GM23338 (cell line): ENCODE data around the gene FOXK2. TPM values are rescaled to one million over a fixed set of nuclear protein-coding genes. Genes with fewer than 3 reads are reported as not detected.

Source experiments
- ATAC-seq: fragments of 200-7000 bp; cut with Tn5 transposase; 3 replicates; pipeline ENCODE4 v1.9.1; 2020
- DNase-seq: peaks from one replicate; pipeline ENCODE4 v3.0.0-alpha.2; 2015; ENCODE audit warnings: low spot score
- H2AFZ ChIP-seq: fragments of 200-600 bp; sonication (generic); 2 replicates; pipeline ENCODE4 v1.8.0; 2016; ENCODE audit warnings: antibody characterized with exemption, mild to moderate bottlenecking, moderate library complexity
- H3F3A ChIP-seq: fragments of 200-600 bp; sonication (generic); replicated peaks from 2 replicates; pipeline ENCODE4 v1.8.0; 2017; ENCODE audit warnings: antibody characterized with exemption, mixed run types, low read depth
- H3K27ac ChIP-seq: fragments of 200-600 bp; sonication (generic); 2 replicates; pipeline ENCODE4 v1.6.1; 2016; ENCODE audit warnings: low read depth
- H3K27me3 ChIP-seq: fragments of 200-600 bp; sonication (generic); 2 replicates; pipeline ENCODE4 v1.8.0; 2016; ENCODE audit warnings: mild to moderate bottlenecking, mixed run types, moderate library complexity; ENCODE audit not compliant: insufficient read depth
- H3K36me3 ChIP-seq: fragments of 200-600 bp; sonication (generic); 2 replicates; pipeline ENCODE4 v1.8.0; 2016; ENCODE audit warnings: mild to moderate bottlenecking; ENCODE audit not compliant: insufficient read depth
- H3K4me1 ChIP-seq: fragments of 200-600 bp; sonication (generic); 2 replicates; pipeline ENCODE4 v1.8.0; 2016; ENCODE audit warnings: mild to moderate bottlenecking, moderate library complexity; ENCODE audit not compliant: insufficient read depth
- H3K4me2 ChIP-seq: fragments of 200-600 bp; sonication (generic); 2 replicates; pipeline ENCODE4 v1.7.1; 2017; ENCODE audit warnings: mixed run types
- H3K4me3 ChIP-seq: fragments of 200-600 bp; sonication (generic); 2 replicates; pipeline ENCODE4 v1.6.1; 2016; ENCODE audit warnings: mixed run types
- H3K79me2 ChIP-seq: fragments of 200-600 bp; sonication (generic); replicated peaks from 2 replicates; pipeline ENCODE4 v1.8.0; 2017; ENCODE audit warnings: mild to moderate bottlenecking; ENCODE audit not compliant: insufficient read depth
- H3K9me2 ChIP-seq: fragments of 200-600 bp; sonication (generic); 2 replicates; pipeline ENCODE4 v1.8.0; 2017; ENCODE audit not compliant: insufficient read depth
- H4K20me1 ChIP-seq: fragments of 200-600 bp; sonication (generic); replicated peaks from 2 replicates; pipeline ENCODE4 v1.8.0; 2017; ENCODE audit warnings: mild to moderate bottlenecking; ENCODE audit not compliant: insufficient read depth
- H3K27ac Mint-ChIP-seq: 2 replicates; pipeline ENCODE4 v1.8.0; 2020; ENCODE audit warnings: inconsistent platforms, mild to moderate bottlenecking, moderate library complexity, mixed read lengths
- H3K27me3 Mint-ChIP-seq: 3 replicates; pipeline ENCODE4 v1.8.0; 2022; ENCODE audit warnings: low read depth, mild to moderate bottlenecking, moderate library complexity, mixed read lengths, inconsistent platforms; ENCODE audit not compliant: insufficient read depth, poor library complexity
- H3K36me3 Mint-ChIP-seq: 3 replicates; pipeline ENCODE4 v1.8.0; 2021; ENCODE audit warnings: low read depth, mild to moderate bottlenecking, inconsistent platforms, moderate library complexity, mixed read lengths
- H3K4me1 Mint-ChIP-seq: 3 replicates; pipeline ENCODE4 v1.8.0; 2020; ENCODE audit warnings: mild to moderate bottlenecking, inconsistent platforms, mixed read lengths
- H3K4me3 Mint-ChIP-seq: 3 replicates; pipeline ENCODE4 v1.8.0; 2021; ENCODE audit warnings: moderate library complexity, mild to moderate bottlenecking, inconsistent platforms, mixed read lengths
- H3K9me3 Mint-ChIP-seq: 3 replicates; pipeline ENCODE4 v1.8.0; 2020; ENCODE audit warnings: moderate library complexity, mild to moderate bottlenecking, inconsistent platforms, mixed read lengths
- CREB1 ChIP-seq: fragments of 250-450 bp; sonication (Bioruptor Pico); IDR thresholded peaks from 2 replicates; pipeline ENCODE4 v1.5.0; 2020; ENCODE audit warnings: low read depth, mild to moderate bottlenecking, moderate library complexity
- EZH2 ChIP-seq: fragments of 200-600 bp; sonication (generic); IDR thresholded peaks from one replicate; pipeline ENCODE4 v1.8.0; 2017; ENCODE audit warnings: antibody characterized with exemption, mild to moderate bottlenecking, low read depth; ENCODE audit not compliant: unreplicated experiment
- EZH2phosphoT487 ChIP-seq: fragments of 200-600 bp; sonication (generic); IDR thresholded peaks from one replicate; pipeline ENCODE4 v1.8.1; 2018; ENCODE audit warnings: antibody characterized with exemption; ENCODE audit not compliant: unreplicated experiment
- JUNB ChIP-seq: IDR thresholded peaks from one replicate; pipeline ENCODE4 v1.6.1; 2016; ENCODE audit warnings: antibody characterized with exemption; ENCODE audit not compliant: unreplicated experiment
- NANOG ChIP-seq: IDR thresholded peaks from 2 replicates; pipeline ENCODE4 v1.6.1; 2016; ENCODE audit warnings: antibody characterized with exemption, borderline replicate concordance
- ZNF114 ChIP-seq: fragments of 250-450 bp; sonication (Bioruptor Pico); IDR thresholded peaks from 2 replicates; pipeline ENCODE4 v1.5.0; 2020; ENCODE audit warnings: mild to moderate bottlenecking, moderate library complexity
- ZNF331 ChIP-seq: fragments of 250-450 bp; sonication (Bioruptor Pico); IDR thresholded peaks from 2 replicates; pipeline ENCODE4 v1.5.0; 2020; ENCODE audit warnings: low read depth, mild to moderate bottlenecking, moderate library complexity
- ZNF462 ChIP-seq: fragments of 250-450 bp; sonication (Bioruptor Pico); IDR thresholded peaks from 2 replicates; pipeline ENCODE4 v1.5.0; 2020; ENCODE audit warnings: mild to moderate bottlenecking, moderate library complexity
- polyA plus RNA-seq: library from polyadenylated mRNA; unstranded; fragments of >200 nt; fragmentation: Nextera tagmentation; extraction: Ambion mirVana; gene quantifications from 2 replicates; pipeline ENCODE4 v1.2.1, GENCODE V29; 2016
- total RNA-seq: library from RNA; depleted of rRNA; stranded (reverse); fragments of >200 nt; shearing (Covaris generic); gene quantifications from 2 replicates; pipeline ENCODE4 v1.2.3, GENCODE V29; 2014
- TF ChIP-seq, protein P1 (sequence below): IDR thresholded peaks from 2 replicates; pipeline ENCODE4 v1.6.1; 2016; ENCODE audit warnings: antibody characterized with exemption
- TF ChIP-seq, protein P2 (sequence below): IDR thresholded peaks from one replicate; pipeline ENCODE4 v1.6.1; 2018; ENCODE audit warnings: antibody characterized with exemption; ENCODE audit not compliant: unreplicated experiment
- TF ChIP-seq, protein P3 (sequence below), 2 experiments: fragments of 200-600 bp in 1 of 2; sonication (generic) in 1 of 2; conservative IDR thresholded peaks; 2 replicates each; pipeline versions ENCODE4 v1.5.1 to v1.6.1; 2016 to 2017; ENCODE audit warnings: antibody characterized with exemption in 2 of 2, low read depth in 2 of 2, mild to moderate bottlenecking in 2 of 2, moderate library complexity in 1 of 2

FOXK2 gene
- total and polyA plus RNA-seq, 2 experiments from 2014 or later, result 12.3 to 66.0 TPM

DNA sequence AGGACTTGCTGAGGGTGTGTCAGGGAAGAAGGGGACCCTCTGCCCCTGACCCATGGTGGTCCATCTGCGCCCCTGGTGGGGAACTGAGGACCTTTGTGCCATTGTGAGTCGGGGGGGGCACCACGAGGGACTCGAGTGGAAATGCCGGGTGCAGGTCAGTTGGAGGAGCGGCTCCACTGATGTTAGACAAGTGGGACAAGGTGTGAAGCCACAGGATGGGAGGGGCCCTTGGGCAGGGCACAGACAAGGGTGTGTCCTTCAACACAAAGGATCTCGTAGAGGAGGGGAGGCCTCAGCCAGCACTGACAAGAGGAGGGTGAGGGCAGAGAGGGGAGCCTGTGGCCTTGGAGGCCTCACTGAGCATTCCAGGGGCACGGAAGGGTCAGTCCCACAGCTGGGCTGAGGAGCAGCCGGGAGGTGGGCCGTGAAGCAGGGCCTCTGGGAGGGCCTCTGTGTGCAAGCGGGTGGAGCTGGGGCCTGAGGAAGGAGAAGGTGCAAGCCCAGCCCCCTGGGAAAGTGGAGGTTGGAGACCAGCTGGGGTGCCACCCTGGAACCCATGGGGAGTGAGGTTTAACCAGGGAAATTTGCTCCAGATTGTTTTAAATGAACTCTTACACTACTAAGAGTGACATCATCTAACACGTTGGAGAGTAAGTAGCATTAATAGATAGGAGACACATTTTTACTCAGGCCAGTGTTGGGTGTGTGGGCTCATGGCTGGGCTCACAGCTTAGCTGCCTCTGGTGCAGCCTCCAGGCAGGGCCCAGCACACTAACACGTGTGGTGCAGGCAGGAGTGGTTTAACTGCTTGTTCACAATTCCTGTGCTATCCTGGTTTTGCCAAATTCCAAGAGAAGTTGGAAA, 33.1 kb upstream of the FOXK2 start:
- peaks cover 48% of the 10 kb centered on the region for H3K36me3 Mint-ChIP-seq
- no peak for ATAC-seq
- no peak overlapping the region for H3K4me3 Mint-ChIP-seq
- H3K9me2 ChIP-seq, result no peaks in the 10 kb centered on the region
- no peaks in the 10 kb centered on the region for H3K9me3 Mint-ChIP-seq
- H3K79me2 ChIP-seq, result no peaks in the 10 kb centered on the region
- no peaks in the 10 kb centered on the region for H3K4me1 Mint-ChIP-seq
- no peaks in the 10 kb centered on the region for H4K20me1 ChIP-seq
- no peak overlapping the region for H3K4me3 ChIP-seq
- no peaks in the 10 kb centered on the region for H3K27me3 ChIP-seq
- TF ChIP-seq EZH2 (no peak), CREB1 (CRISPR knock-in tag) (no peak), EZH2phosphoT487 (no peak), ZNF331 (CRISPR knock-in tag) (no peak), ZNF114 (CRISPR knock-in tag) (no peak), NANOG (no peak), ZNF462 (CRISPR knock-in tag) (no peak), JUNB (no peak)
- TF ChIP-seq, protein P1, sequence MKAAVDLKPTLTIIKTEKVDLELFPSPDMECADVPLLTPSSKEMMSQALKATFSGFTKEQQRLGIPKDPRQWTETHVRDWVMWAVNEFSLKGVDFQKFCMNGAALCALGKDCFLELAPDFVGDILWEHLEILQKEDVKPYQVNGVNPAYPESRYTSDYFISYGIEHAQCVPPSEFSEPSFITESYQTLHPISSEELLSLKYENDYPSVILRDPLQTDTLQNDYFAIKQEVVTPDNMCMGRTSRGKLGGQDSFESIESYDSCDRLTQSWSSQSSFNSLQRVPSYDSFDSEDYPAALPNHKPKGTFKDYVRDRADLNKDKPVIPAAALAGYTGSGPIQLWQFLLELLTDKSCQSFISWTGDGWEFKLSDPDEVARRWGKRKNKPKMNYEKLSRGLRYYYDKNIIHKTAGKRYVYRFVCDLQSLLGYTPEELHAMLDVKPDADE, result no peak
- TF ChIP-seq, protein P2, sequence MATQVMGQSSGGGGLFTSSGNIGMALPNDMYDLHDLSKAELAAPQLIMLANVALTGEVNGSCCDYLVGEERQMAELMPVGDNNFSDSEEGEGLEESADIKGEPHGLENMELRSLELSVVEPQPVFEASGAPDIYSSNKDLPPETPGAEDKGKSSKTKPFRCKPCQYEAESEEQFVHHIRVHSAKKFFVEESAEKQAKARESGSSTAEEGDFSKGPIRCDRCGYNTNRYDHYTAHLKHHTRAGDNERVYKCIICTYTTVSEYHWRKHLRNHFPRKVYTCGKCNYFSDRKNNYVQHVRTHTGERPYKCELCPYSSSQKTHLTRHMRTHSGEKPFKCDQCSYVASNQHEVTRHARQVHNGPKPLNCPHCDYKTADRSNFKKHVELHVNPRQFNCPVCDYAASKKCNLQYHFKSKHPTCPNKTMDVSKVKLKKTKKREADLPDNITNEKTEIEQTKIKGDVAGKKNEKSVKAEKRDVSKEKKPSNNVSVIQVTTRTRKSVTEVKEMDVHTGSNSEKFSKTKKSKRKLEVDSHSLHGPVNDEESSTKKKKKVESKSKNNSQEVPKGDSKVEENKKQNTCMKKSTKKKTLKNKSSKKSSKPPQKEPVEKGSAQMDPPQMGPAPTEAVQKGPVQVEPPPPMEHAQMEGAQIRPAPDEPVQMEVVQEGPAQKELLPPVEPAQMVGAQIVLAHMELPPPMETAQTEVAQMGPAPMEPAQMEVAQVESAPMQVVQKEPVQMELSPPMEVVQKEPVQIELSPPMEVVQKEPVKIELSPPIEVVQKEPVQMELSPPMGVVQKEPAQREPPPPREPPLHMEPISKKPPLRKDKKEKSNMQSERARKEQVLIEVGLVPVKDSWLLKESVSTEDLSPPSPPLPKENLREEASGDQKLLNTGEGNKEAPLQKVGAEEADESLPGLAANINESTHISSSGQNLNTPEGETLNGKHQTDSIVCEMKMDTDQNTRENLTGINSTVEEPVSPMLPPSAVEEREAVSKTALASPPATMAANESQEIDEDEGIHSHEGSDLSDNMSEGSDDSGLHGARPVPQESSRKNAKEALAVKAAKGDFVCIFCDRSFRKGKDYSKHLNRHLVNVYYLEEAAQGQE, result no peak
- TF ChIP-seq, protein P3, sequence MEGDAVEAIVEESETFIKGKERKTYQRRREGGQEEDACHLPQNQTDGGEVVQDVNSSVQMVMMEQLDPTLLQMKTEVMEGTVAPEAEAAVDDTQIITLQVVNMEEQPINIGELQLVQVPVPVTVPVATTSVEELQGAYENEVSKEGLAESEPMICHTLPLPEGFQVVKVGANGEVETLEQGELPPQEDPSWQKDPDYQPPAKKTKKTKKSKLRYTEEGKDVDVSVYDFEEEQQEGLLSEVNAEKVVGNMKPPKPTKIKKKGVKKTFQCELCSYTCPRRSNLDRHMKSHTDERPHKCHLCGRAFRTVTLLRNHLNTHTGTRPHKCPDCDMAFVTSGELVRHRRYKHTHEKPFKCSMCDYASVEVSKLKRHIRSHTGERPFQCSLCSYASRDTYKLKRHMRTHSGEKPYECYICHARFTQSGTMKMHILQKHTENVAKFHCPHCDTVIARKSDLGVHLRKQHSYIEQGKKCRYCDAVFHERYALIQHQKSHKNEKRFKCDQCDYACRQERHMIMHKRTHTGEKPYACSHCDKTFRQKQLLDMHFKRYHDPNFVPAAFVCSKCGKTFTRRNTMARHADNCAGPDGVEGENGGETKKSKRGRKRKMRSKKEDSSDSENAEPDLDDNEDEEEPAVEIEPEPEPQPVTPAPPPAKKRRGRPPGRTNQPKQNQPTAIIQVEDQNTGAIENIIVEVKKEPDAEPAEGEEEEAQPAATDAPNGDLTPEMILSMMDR (conservative IDR thresholded peaks at IDR 0.05; ENCODE audit: low read depth in 2 of 2), result no peak
- H3K27ac Mint-ChIP-seq, result no peak overlapping the region
- no peak overlapping the region for H3K27ac ChIP-seq
- H3K27me3 Mint-ChIP-seq, result peaks cover 6% of the 10 kb centered on the region
- H3K4me2 ChIP-seq, result no peak overlapping the region
- H3K4me1 ChIP-seq, result no peaks in the 10 kb centered on the region
- DNase-seq, result no peak
- no peaks in the 10 kb centered on the region for H3F3A ChIP-seq
- H2AFZ ChIP-seq, result no peak overlapping the region
- no peaks in the 10 kb centered on the region for H3K36me3 ChIP-seq
